8988T (cell line): ENCODE measurements around the gene DYRK2.
"Not testable (repeated sequence)": the region's sequence is repeated elsewhere in the genome, so short reads cannot be mapped to it uniquely, and the experiment has no call there.

Source experiments
- DNase-seq: peaks from one replicate; pipeline ENCODE4 v3.0.0; 2011

DYRK2 gene

GRCh38 chr12:67672507-67672906 is 24.0 kb downstream of the DYRK2 start:
- not testable (repeated sequence) for DNase-seq

- not testable (repeated sequence) for DNase-seq
Measured at GRCh38 chr12:67673509-67673908, 25.0 kb downstream of the DYRK2 start.

- DNase-seq = no peak
Measured at GRCh38 chr12:67674417-67674816, 25.9 kb downstream of the DYRK2 start.

- no peak for DNase-seq
Measured at GRCh38 chr12:67676624-67677023, 28.1 kb downstream of the DYRK2 start.

- no peak for DNase-seq
Measured at GRCh38 chr12:67677166-67677565, 28.6 kb downstream of the DYRK2 start.

- DNase-seq = no peak
Measured at GRCh38 chr12:67681105-67681778, 32.7 kb downstream of the DYRK2 start.

GRCh38 chr12:67681941-67682620 is 33.5 kb downstream of the DYRK2 start:
- DNase-seq = no peak

- DNase-seq = no peak
Measured at GRCh38 chr12:67689385-67689784, 40.8 kb downstream of the DYRK2 start.

- DNase-seq = no peak
Measured at GRCh38 chr12:67690656-67691055, 42.1 kb downstream of the DYRK2 start.

- no peak for DNase-seq
Measured at GRCh38 chr12:67691220-67691619, 42.7 kb downstream of the DYRK2 start.

GRCh38 chr12:67692135-67692534 is 43.6 kb downstream of the DYRK2 start:
- no peak for DNase-seq

- no peak for DNase-seq
Measured at GRCh38 chr12:67692966-67693365, 44.4 kb downstream of the DYRK2 start.

GRCh38 chr12:67693894-67694293 is 45.3 kb downstream of the DYRK2 start:
- DNase-seq = no peak

- no peak for DNase-seq
Measured at GRCh38 chr12:67694306-67694900, 45.9 kb downstream of the DYRK2 start.

- DNase-seq = no peak
Measured at GRCh38 chr12:67695974-67696373, 47.4 kb downstream of the DYRK2 start.

GRCh38 chr12:67697443-67697842 is 48.9 kb downstream of the DYRK2 start:
- DNase-seq = no peak

- DNase-seq = no peak
Measured at GRCh38 chr12:67697967-67698366, 49.4 kb downstream of the DYRK2 start.

- no peak for DNase-seq
Measured at GRCh38 chr12:67698672-67699581, 50.4 kb downstream of the DYRK2 start.

GRCh38 chr12:67701121-67701520 is 52.6 kb downstream of the DYRK2 start:
- DNase-seq = no peak

GRCh38 chr12:67702136-67702535 is 53.6 kb downstream of the DYRK2 start:
- no peak for DNase-seq

- DNase-seq = no peak
Measured at GRCh38 chr12:67704071-67704470, 55.5 kb downstream of the DYRK2 start.

- DNase-seq = no peak
Measured at GRCh38 chr12:67705394-67706370, 57.1 kb downstream of the DYRK2 start.
